Endodermal cell (in vitro differentiated cells): Measurements from ENCODE around the gene CRACR2B. TPM values are rescaled to one million over a fixed set of nuclear protein-coding genes. Genes with fewer than 3 reads are reported as not detected.

Experiments
- DNase-seq: peaks from one replicate; pipeline ENCODE4 v3.0.0-alpha.2; 2017
- H3K27ac ChIP-seq: 2 replicates; pipeline ENCODE4 v1.5.1; 2013; ENCODE audit warnings: mild to moderate bottlenecking, low read depth, low read length, moderate library complexity
- H3K27me3 ChIP-seq: 2 replicates; pipeline ENCODE4 v1.6.1; 2013; ENCODE audit warnings: mild to moderate bottlenecking, low read length, moderate library complexity; ENCODE audit not compliant: insufficient read depth, control insufficient read depth, poor library complexity, severe bottlenecking
- H3K36me3 ChIP-seq: 2 replicates; pipeline ENCODE4 v1.7.0; 2013; ENCODE audit warnings: mild to moderate bottlenecking, low read length, moderate library complexity; ENCODE audit not compliant: control insufficient read depth, insufficient read depth
- H3K4me1 ChIP-seq: one replicate; pipeline ENCODE4 v1.7.0; 2013; ENCODE audit warnings: low read length; ENCODE audit not compliant: control insufficient read depth, insufficient read depth
- H3K4me3 ChIP-seq: 2 replicates; pipeline ENCODE4 v1.5.1; 2013; ENCODE audit warnings: mild to moderate bottlenecking, low read length, moderate library complexity
- H3K9ac ChIP-seq: 2 replicates; pipeline ENCODE4 v1.6.1; 2013; ENCODE audit warnings: mild to moderate bottlenecking, low read length, moderate library complexity; ENCODE audit not compliant: poor library complexity, severe bottlenecking; ENCODE audit errors: extremely low read depth
- H3K9me3 ChIP-seq: 2 replicates; pipeline ENCODE4 v1.6.1; 2013; ENCODE audit warnings: mild to moderate bottlenecking, low read length, moderate library complexity; ENCODE audit not compliant: control insufficient read depth
- H3K27ac Mint-ChIP-seq: 2 replicates; pipeline ENCODE4 v1.8.0; 2020; ENCODE audit warnings: mixed read lengths
- H3K27me3 Mint-ChIP-seq: 2 replicates; pipeline ENCODE4 v1.8.0; 2021; ENCODE audit warnings: mild to moderate bottlenecking, mixed read lengths; ENCODE audit not compliant: insufficient read depth
- H3K36me3 Mint-ChIP-seq: 2 replicates; pipeline ENCODE4 v1.8.0; 2020; ENCODE audit warnings: low read depth, mixed read lengths
- H3K4me1 Mint-ChIP-seq: 2 replicates; pipeline ENCODE4 v1.8.0; 2020; ENCODE audit warnings: mixed read lengths
- H3K4me3 Mint-ChIP-seq: 2 replicates; pipeline ENCODE4 v1.8.0; 2020; ENCODE audit warnings: mild to moderate bottlenecking, moderate library complexity, mixed read lengths
- H3K9me3 Mint-ChIP-seq: 2 replicates; pipeline ENCODE4 v1.8.0; 2020; ENCODE audit warnings: mild to moderate bottlenecking, mixed read lengths
- WGBS, 2 experiments: methylation state at CpG; one replicate each; pipeline versions ENCODE4 v1.1.5 to v1.1.7; 2013; ENCODE audit warnings: missing lambda C conversion rate in 2 of 2, mixed read lengths in 1 of 2; ENCODE audit not compliant: insufficient coverage in 1 of 2, insufficient read length in 1 of 2; 5-methylcytosine and 5-hydroxymethylcytosine counted together
- total RNA-seq, 2 donors: library from RNA; stranded (reverse); fragmentation: NEBNext Ultra II Directional in 1 of 2; extraction: Animal tissue kit (Norgen Biotek cat#: 25700) in 1 of 2; gene quantifications; 2 replicates in 1 of 2; 3 replicates in 1 of 2; pipeline ENCODE4 v1.2.1, GENCODE V29; 2021
- TF ChIP-seq, protein P1 (sequence below): fragments of 200-600 bp; sonication (generic); conservative IDR thresholded peaks from 2 replicates; pipeline ENCODE4 v1.5.0; 2021; ENCODE audit warnings: antibody characterized with exemption, mild to moderate bottlenecking

CRACR2B gene
- total RNA-seq, 2 donors from 2014 or later = 22.3 to 28.1 TPM

DNA sequence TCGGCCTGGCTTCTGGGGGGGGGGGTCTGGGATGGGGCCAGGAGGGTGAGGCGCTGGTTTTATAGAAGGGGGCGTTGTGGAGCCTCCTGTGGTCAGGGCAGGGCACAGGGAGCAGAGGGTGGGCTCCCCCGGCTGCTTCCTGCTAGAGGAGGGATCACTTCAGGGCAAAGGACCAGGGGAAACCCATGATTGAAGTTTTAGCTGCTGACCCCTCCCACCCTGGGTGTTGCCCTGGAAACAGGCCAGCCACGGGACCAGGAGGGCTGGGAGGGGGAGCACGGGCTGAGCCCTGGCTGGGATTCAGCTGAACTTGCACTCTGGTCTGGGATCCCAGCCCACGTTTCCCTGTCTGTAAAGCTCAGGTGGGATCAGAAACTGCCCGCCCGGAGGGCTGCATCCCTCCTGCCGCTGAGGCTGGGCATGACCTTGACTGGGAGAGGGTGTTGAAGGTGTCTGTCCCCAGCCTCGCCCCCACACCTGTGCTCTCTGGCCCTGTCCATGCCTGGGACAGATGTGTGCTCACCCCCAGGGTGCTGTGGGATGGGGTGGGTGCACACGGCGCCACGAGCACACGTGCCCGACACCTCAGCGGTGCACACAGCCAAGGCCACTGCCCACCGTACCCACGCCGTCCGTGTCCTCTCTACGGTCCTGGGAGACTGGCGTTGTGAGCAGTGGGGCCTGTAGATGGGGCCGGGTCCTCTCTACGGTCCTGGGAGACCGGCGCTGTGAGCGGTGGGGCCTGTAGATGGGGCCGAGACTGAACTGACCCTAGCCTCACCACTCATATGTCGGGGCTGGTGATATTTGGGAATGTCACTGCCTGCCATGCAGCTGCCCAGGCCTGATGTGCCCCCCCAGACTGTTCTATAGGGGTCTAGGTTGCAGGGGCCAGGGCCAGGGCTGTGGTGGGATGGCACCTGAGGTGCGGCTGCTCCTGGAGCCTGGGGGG is 17.2 kb downstream of the CRACR2B start:
- 39 to 46% methylated on average over 23 to 31 of the region's 31 CpGs for WGBS, 2 experiments
- Mint-ChIP-seq H3K4me3 (peak overlapping the region; percentile 78), H3K4me1 (peaks cover 17% of the 10 kb centered on the region), H3K27ac (peak overlapping the region; percentile 90), H3K36me3 (peaks cover 5% of the 10 kb centered on the region), H3K27me3 (peaks cover 5% of the 10 kb centered on the region), H3K9me3 (no peaks in the 10 kb centered on the region)
- Histone ChIP-seq H3K4me1 (peaks cover 18% of the 10 kb centered on the region), H3K9ac (peak overlapping the region; percentile 60), H3K9me3 (no peaks in the 10 kb centered on the region), H3K36me3 (peaks cover 14% of the 10 kb centered on the region), H3K27me3 (no peaks in the 10 kb centered on the region), H3K4me3 (peak overlapping the region; percentile 88), H3K27ac (peak overlapping the region; percentile 34)
- TF ChIP-seq, protein P1, sequence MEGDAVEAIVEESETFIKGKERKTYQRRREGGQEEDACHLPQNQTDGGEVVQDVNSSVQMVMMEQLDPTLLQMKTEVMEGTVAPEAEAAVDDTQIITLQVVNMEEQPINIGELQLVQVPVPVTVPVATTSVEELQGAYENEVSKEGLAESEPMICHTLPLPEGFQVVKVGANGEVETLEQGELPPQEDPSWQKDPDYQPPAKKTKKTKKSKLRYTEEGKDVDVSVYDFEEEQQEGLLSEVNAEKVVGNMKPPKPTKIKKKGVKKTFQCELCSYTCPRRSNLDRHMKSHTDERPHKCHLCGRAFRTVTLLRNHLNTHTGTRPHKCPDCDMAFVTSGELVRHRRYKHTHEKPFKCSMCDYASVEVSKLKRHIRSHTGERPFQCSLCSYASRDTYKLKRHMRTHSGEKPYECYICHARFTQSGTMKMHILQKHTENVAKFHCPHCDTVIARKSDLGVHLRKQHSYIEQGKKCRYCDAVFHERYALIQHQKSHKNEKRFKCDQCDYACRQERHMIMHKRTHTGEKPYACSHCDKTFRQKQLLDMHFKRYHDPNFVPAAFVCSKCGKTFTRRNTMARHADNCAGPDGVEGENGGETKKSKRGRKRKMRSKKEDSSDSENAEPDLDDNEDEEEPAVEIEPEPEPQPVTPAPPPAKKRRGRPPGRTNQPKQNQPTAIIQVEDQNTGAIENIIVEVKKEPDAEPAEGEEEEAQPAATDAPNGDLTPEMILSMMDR = peak; percentile 53
- peak; percentile 96 for DNase-seq

DNA sequence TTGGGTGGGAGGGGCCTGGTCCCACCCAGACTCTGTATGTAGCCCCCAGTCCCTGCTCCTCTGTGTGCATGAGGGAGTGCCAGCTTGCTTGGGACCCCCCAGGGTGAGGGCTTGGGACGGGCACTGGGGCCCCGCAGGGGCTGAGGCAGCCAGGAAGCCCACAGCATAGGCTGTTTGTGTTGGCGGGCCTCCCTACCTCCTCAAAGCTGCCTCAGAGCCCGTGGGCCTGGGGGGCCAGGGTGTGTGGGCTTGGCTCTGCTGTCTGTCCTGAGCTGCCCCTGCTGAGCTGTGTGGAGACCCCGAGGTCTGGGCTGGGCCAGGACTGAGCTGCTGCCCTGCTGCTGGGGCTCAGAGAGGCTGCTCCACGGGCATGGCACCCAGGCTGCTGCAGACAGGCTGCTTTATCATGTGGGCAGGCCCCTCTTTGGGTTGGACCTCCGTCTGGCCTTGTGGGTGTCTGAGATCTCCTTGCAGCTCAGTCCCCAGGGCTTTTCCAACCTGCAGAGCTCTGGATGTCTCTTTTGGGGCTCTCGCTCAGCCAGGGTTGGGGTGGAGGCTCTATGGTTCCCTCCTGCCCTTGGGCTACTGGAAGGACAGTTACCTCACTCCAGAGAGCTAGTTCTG is 18.3 kb downstream of the CRACR2B start:
- Mint-ChIP-seq H3K4me1 (peaks cover 11% of the 10 kb centered on the region), H3K36me3 (no peaks in the 10 kb centered on the region), H3K27me3 (peaks cover 6% of the 10 kb centered on the region), H3K4me3 (no peak overlapping the region), H3K9me3 (no peaks in the 10 kb centered on the region), H3K27ac (no peak overlapping the region)
- Histone ChIP-seq H3K36me3 (peaks cover 4% of the 10 kb centered on the region), H3K4me1 (peaks cover 21% of the 10 kb centered on the region), H3K27me3 (no peaks in the 10 kb centered on the region), H3K4me3 (no peak overlapping the region), H3K9me3 (no peaks in the 10 kb centered on the region), H3K9ac (no peak overlapping the region), H3K27ac (no peak overlapping the region)
- DNase-seq = no peak
- TF ChIP-seq, protein P1 = no peak
- 76 to 84% methylated on average over 6 to 8 of the region's 8 CpGs for WGBS, 2 experiments

DNA sequence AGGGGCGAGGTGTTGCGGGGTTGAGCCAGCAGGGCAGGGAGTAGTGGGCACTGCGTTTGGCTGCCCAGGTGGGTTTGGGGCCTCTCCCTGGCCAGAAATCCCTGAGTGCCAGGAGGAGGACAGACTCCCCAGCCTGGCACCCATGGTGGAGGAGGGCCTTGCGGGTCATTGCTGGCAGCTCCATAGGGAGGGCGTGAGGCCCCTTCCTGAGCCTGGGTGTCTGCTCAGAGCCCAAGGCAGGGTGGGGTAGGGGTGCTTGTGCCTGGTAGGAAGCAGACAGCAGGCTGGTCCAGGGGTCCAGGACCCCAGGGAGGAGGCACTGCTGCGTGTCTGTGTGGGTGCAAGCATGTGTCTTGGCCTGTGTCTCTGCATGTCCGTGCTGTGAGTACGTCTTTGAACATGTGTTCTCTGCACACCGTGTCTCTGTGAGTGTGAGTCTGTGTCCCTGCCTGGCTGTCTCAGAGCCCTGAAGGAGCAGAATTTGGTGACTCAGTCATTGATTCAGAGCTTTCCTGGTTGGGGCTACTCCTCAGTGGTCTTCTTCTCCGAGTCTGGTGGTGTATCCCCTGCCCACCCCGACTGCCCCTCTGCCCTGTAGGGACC is 18.9 kb downstream of the CRACR2B start:
- no peaks in the 10 kb centered on the region for H3K9me3 ChIP-seq
- no peaks in the 10 kb centered on the region for H3K27me3 ChIP-seq
- TF ChIP-seq, protein P1 = no peak
- no peak overlapping the region for H3K27ac ChIP-seq
- H3K36me3 ChIP-seq = no peaks in the 10 kb centered on the region
- H3K27ac Mint-ChIP-seq = no peak overlapping the region
- peaks cover 7% of the 10 kb centered on the region for H3K27me3 Mint-ChIP-seq
- H3K4me1 Mint-ChIP-seq = peaks cover 7% of the 10 kb centered on the region
- 93 to 100% methylated on average over 9 to 11 of the region's 11 CpGs for WGBS, 2 experiments
- H3K9ac ChIP-seq = no peak overlapping the region
- peaks cover 24% of the 10 kb centered on the region for H3K4me1 ChIP-seq
- H3K9me3 Mint-ChIP-seq = no peaks in the 10 kb centered on the region
- H3K4me3 Mint-ChIP-seq = no peak overlapping the region
- H3K4me3 ChIP-seq = no peak overlapping the region
- H3K36me3 Mint-ChIP-seq = no peaks in the 10 kb centered on the region
- no peak for DNase-seq
